Right lobe of liver (tissue), 4 donors: ENCODE measurements around the gene ARHGAP32.

ENCODE experiments used
- CTCF ChIP-seq, 4 donors: fragments of 200-600 bp in 3 of 4; fragments of 450-650 bp in 1 of 4; IDR thresholded peaks; one replicate each; pipeline versions ENCODE4 v1.5.1 to v1.8.0; 2016 to 2022; ENCODE audit warnings: antibody characterized with exemption in 4 of 4, mild to moderate bottlenecking in 2 of 4
- POLR2A ChIP-seq: fragments of 450-650 bp; IDR thresholded peaks from one replicate; pipeline ENCODE4 v1.6.1; 2017; ENCODE audit warnings: antibody characterized with exemption, mild to moderate bottlenecking
- donor health status: DM: no; HTN: no; CAD: no.
- donor health status: DM: no; HTN: no; CAD: no.
- donor health status: DM: no; HTN: yes; CAD: no.

- TF ChIP-seq CTCF (IDR thresholded peaks at IDR 0.05), result no peak
- no peak for TF ChIP-seq POLR2A
Observed at GRCh38 chr11:129236850-129237249, 44.7 kb upstream of the ARHGAP32 start.
